Liver (tissue), 9 donors: ENCODE results near the gene PPP1R2B. TPM values are rescaled to one million over a fixed set of nuclear protein-coding genes. Genes with fewer than 3 reads are reported as not detected.

Source experiments
- DNase-seq: peaks from one replicate; pipeline ENCODE4 v3.0.0-alpha.2; 2017; ENCODE audit warnings: low spot score
- H3K27ac ChIP-seq, 2 donors: one replicate each; pipeline ENCODE4 v1.7.0; 2013; ENCODE audit warnings: inconsistent platforms in 2 of 2, low read length in 2 of 2, control low read depth in 1 of 2, low read depth in 1 of 2, mild to moderate bottlenecking in 1 of 2
- H3K27me3 ChIP-seq, 4 donors: one replicate each; pipeline versions ENCODE4 v1.6.1 to v1.7.0; 2013; ENCODE audit warnings: low read length in 3 of 4, inconsistent platforms in 1 of 4, mild to moderate bottlenecking in 1 of 4, moderate library complexity in 1 of 4; ENCODE audit not compliant: control insufficient read depth in 4 of 4, insufficient read depth in 4 of 4
- H3K36me3 ChIP-seq, 4 donors: one replicate each; pipeline versions ENCODE4 v1.6.1 to v1.7.0; 2013; ENCODE audit warnings: low read length in 3 of 4, mild to moderate bottlenecking in 3 of 4, low read depth in 1 of 4, moderate library complexity in 1 of 4; ENCODE audit not compliant: control insufficient read depth in 4 of 4, insufficient read depth in 3 of 4
- H3K4me1 ChIP-seq, 4 donors: one replicate each; pipeline versions ENCODE4 v1.6.1 to v1.7.0; 2013; ENCODE audit warnings: low read length in 3 of 4, mild to moderate bottlenecking in 3 of 4, moderate library complexity in 1 of 4; ENCODE audit not compliant: control insufficient read depth in 4 of 4, insufficient read depth in 4 of 4
- H3K4me3 ChIP-seq, 3 donors: one replicate each; pipeline versions ENCODE4 v1.6.1 to v1.7.0; 2013; ENCODE audit warnings: low read length in 3 of 3, control low read depth in 1 of 3, low read depth in 1 of 3, mild to moderate bottlenecking in 1 of 3
- H3K9ac ChIP-seq, 2 donors: one replicate each; pipeline ENCODE4 v1.7.0; 2013; ENCODE audit warnings: low read length in 2 of 2, mild to moderate bottlenecking in 2 of 2, moderate library complexity in 2 of 2, control low read depth in 1 of 2, low read depth in 1 of 2
- H3K9me3 ChIP-seq, 4 donors: one replicate each; pipeline versions ENCODE4 v1.6.1 to v1.7.0; 2013; ENCODE audit warnings: low read length in 3 of 4; ENCODE audit not compliant: control insufficient read depth in 4 of 4
- ATF3 ChIP-seq: IDR thresholded peaks from 2 replicates; pipeline ENCODE4 v1.6.1; 2016; ENCODE audit warnings: antibody characterized with exemption
- CTCF ChIP-seq: fragments of 150-350 bp; IDR thresholded peaks from 2 replicates; pipeline ENCODE4 v1.5.1; 2017; ENCODE audit warnings: improper control_type of control experiment, low read depth, low read length; ENCODE audit not compliant: missing input control
- EGR1 ChIP-seq, 2 donors: IDR thresholded peaks; 2 replicates each; pipeline ENCODE4 v1.6.1; 2016 to 2018; ENCODE audit warnings: antibody characterized with exemption in 2 of 2, low read depth in 2 of 2
- FOXA1 ChIP-seq: IDR thresholded peaks from 2 replicates; pipeline ENCODE4 v1.6.1; 2016; ENCODE audit warnings: antibody characterized with exemption
- FOXA2 ChIP-seq: IDR thresholded peaks from 2 replicates; pipeline ENCODE4 v1.6.1; 2016; ENCODE audit warnings: antibody characterized with exemption
- GABPA ChIP-seq, 2 donors: IDR thresholded peaks in 1 of 2; conservative IDR thresholded peaks in 1 of 2; 2 replicates each; pipeline ENCODE4 v1.6.1; 2016; ENCODE audit warnings: antibody characterized with exemption in 2 of 2, mild to moderate bottlenecking in 1 of 2, moderate library complexity in 1 of 2
- NR2F2 ChIP-seq: IDR thresholded peaks from 2 replicates; pipeline ENCODE4 v1.6.1; 2016; ENCODE audit warnings: antibody characterized with exemption
- RAD21 ChIP-seq, 2 donors: IDR thresholded peaks; 2 replicates each; pipeline ENCODE4 v1.6.1; 2016; ENCODE audit warnings: antibody characterized with exemption in 2 of 2, mild to moderate bottlenecking in 2 of 2
- RXRA ChIP-seq, 2 donors: IDR thresholded peaks; 2 replicates each; pipeline ENCODE4 v1.6.1; 2017 to 2018; ENCODE audit warnings: antibody characterized with exemption in 2 of 2, mild to moderate bottlenecking in 1 of 2
- TAF1 ChIP-seq: conservative IDR thresholded peaks from 2 replicates; pipeline ENCODE4 v1.6.1; 2016; ENCODE audit warnings: antibody characterized with exemption, mild to moderate bottlenecking
- YY1 ChIP-seq: IDR thresholded peaks from 2 replicates; pipeline ENCODE4 v1.6.1; 2016; ENCODE audit warnings: antibody characterized with exemption, mild to moderate bottlenecking
- WGBS: extraction: QIAGEN DNeasy Blood & Tissue Kit; methylation state at CpG from one replicate; pipeline ENCODE4 v1.1.7; 2013; 5-methylcytosine and 5-hydroxymethylcytosine counted together
- polyA plus RNA-seq, 2 donors: library from polyadenylated mRNA; stranded (reverse) in 1 of 2; unstranded in 1 of 2; fragments of 200-250 nt in 1 of 2; fragments of >200 nt in 1 of 2; fragmentation: Nextera tagmentation in 1 of 2; extraction: Ambion mirVana in 1 of 2; gene quantifications; one replicate each; pipeline versions ENCODE4 v1.2.1 to v1.2.3, GENCODE V29; 2013 to 2015
- total RNA-seq, 2 donors: library from RNA; depleted of rRNA; stranded (reverse); fragments of >200 nt; gene quantifications; one replicate each; pipeline ENCODE4 v1.2.3, GENCODE V29; 2014
- TF ChIP-seq, protein P1 (sequence below): IDR thresholded peaks from 2 replicates; pipeline ENCODE4 v1.6.1; 2016; ENCODE audit warnings: antibody characterized with exemption, mild to moderate bottlenecking
- TF ChIP-seq, protein P2 (sequence below): IDR thresholded peaks from 2 replicates; pipeline ENCODE4 v1.6.1; 2016; ENCODE audit warnings: antibody characterized with exemption
- donor health status: healthy.
- donor health status: healthy.
- donor health status: healthy.
- donor health status: healthy.
- donor health status: healthy.

Gene PPP1R2B
- total and polyA plus RNA-seq, 4 donors: not detected

GRCh38 chr5:156812959-156813358, 37.1 kb upstream of the PPP1R2B start:
- Histone ChIP-seq H3K4me1 (no peaks in the 10 kb centered on the region), H3K9me3 (no peaks in the 10 kb centered on the region), H3K27ac (no peak overlapping the region), H3K4me3 (no peak overlapping the region), H3K9ac (no peak overlapping the region), H3K36me3 (no peaks in the 10 kb centered on the region), H3K27me3 (no peaks in the 10 kb centered on the region)
- TF ChIP-seq, protein P1, sequence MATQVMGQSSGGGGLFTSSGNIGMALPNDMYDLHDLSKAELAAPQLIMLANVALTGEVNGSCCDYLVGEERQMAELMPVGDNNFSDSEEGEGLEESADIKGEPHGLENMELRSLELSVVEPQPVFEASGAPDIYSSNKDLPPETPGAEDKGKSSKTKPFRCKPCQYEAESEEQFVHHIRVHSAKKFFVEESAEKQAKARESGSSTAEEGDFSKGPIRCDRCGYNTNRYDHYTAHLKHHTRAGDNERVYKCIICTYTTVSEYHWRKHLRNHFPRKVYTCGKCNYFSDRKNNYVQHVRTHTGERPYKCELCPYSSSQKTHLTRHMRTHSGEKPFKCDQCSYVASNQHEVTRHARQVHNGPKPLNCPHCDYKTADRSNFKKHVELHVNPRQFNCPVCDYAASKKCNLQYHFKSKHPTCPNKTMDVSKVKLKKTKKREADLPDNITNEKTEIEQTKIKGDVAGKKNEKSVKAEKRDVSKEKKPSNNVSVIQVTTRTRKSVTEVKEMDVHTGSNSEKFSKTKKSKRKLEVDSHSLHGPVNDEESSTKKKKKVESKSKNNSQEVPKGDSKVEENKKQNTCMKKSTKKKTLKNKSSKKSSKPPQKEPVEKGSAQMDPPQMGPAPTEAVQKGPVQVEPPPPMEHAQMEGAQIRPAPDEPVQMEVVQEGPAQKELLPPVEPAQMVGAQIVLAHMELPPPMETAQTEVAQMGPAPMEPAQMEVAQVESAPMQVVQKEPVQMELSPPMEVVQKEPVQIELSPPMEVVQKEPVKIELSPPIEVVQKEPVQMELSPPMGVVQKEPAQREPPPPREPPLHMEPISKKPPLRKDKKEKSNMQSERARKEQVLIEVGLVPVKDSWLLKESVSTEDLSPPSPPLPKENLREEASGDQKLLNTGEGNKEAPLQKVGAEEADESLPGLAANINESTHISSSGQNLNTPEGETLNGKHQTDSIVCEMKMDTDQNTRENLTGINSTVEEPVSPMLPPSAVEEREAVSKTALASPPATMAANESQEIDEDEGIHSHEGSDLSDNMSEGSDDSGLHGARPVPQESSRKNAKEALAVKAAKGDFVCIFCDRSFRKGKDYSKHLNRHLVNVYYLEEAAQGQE: no peak
- DNase-seq: no peak
- WGBS: 95% methylated on average over 1 of the region's 1 CpG

GRCh38 chr5:156815988-156816599, 34.0 kb upstream of the PPP1R2B start:
- no peak for DNase-seq
- TF ChIP-seq GABPA (IDR thresholded peaks at IDR 0.05 in 1 of 2, conservative IDR thresholded peaks at IDR 0.05 in 1 of 2) (no peak), TAF1 (no peak), CTCF (peak; percentile 47), RAD21 (IDR thresholded peaks at IDR 0.05) (peak; percentile 86 to 87), YY1 (no peak), FOXA2 (no peak), FOXA1 (no peak), NR2F2 (no peak), RXRA (IDR thresholded peaks at IDR 0.05) (no peak)

DNA sequence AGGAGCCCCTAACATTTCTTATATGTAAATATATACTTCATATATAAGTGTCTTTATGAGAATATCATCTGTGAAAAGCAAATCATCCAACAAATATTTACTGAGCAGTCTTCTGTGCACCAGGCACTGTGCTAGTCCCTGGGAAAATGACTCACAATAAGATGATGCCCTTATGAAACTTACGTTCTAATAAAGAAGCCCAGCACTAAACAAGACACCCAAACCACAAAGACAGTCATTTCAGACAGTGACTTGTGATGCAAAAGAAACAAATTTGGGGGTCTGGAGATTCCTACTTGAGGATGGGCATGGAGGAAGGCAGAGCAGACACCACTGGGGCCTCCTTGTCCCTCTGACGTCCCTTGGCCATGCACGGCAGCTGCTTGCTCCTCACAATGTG, 30.6 kb upstream of the PPP1R2B start:
- H3K27me3 ChIP-seq: no peaks in the 10 kb centered on the region
- no peaks in the 10 kb centered on the region for H3K36me3 ChIP-seq
- no peak overlapping the region for H3K27ac ChIP-seq
- TF ChIP-seq, protein P1: no peak
- TF ChIP-seq, protein P2, sequence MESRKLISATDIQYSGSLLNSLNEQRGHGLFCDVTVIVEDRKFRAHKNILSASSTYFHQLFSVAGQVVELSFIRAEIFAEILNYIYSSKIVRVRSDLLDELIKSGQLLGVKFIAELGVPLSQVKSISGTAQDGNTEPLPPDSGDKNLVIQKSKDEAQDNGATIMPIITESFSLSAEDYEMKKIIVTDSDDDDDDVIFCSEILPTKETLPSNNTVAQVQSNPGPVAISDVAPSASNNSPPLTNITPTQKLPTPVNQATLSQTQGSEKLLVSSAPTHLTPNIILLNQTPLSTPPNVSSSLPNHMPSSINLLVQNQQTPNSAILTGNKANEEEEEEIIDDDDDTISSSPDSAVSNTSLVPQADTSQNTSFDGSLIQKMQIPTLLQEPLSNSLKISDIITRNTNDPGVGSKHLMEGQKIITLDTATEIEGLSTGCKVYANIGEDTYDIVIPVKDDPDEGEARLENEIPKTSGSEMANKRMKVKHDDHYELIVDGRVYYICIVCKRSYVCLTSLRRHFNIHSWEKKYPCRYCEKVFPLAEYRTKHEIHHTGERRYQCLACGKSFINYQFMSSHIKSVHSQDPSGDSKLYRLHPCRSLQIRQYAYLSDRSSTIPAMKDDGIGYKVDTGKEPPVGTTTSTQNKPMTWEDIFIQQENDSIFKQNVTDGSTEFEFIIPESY: no peak
- no peak for TF ChIP-seq FOXA1
- no peak for TF ChIP-seq RXRA (IDR thresholded peaks at IDR 0.05)
- no peak for TF ChIP-seq ATF3
- TF ChIP-seq EGR1 (IDR thresholded peaks at IDR 0.05; ENCODE audit: low read depth in 2 of 2): no peak
- H3K9me3 ChIP-seq: no peaks in the 10 kb centered on the region
- H3K4me1 ChIP-seq: no peaks in the 10 kb centered on the region
- H3K9ac ChIP-seq: no peak overlapping the region
- no peak overlapping the region for H3K4me3 ChIP-seq
- WGBS: 84% methylated on average over 3 of the region's 3 CpGs
- no peak for DNase-seq

More at GRCh38 chr5:156815988-156816599, 34.0 kb upstream of the PPP1R2B start:
- Histone ChIP-seq H3K4me3 (no peak overlapping the region), H3K9me3 (no peaks in the 10 kb centered on the region), H3K36me3 (no peaks in the 10 kb centered on the region), H3K27ac (no peak overlapping the region), H3K4me1 (no peaks in the 10 kb centered on the region), H3K27me3 (no peaks in the 10 kb centered on the region), H3K9ac (no peak overlapping the region)
- 64% methylated on average over 6 of the region's 6 CpGs for WGBS
